Measurements from ENCODE around the gene MCTP2.

Gene MCTP2, protein sequence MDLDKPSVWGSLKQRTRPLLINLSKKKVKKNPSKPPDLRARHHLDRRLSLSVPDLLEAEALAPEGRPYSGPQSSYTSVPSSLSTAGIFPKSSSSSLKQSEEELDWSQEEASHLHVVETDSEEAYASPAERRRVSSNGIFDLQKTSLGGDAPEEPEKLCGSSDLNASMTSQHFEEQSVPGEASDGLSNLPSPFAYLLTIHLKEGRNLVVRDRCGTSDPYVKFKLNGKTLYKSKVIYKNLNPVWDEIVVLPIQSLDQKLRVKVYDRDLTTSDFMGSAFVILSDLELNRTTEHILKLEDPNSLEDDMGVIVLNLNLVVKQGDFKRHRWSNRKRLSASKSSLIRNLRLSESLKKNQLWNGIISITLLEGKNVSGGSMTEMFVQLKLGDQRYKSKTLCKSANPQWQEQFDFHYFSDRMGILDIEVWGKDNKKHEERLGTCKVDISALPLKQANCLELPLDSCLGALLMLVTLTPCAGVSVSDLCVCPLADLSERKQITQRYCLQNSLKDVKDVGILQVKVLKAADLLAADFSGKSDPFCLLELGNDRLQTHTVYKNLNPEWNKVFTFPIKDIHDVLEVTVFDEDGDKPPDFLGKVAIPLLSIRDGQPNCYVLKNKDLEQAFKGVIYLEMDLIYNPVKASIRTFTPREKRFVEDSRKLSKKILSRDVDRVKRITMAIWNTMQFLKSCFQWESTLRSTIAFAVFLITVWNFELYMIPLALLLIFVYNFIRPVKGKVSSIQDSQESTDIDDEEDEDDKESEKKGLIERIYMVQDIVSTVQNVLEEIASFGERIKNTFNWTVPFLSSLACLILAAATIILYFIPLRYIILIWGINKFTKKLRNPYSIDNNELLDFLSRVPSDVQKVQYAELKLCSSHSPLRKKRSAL

DNA sequence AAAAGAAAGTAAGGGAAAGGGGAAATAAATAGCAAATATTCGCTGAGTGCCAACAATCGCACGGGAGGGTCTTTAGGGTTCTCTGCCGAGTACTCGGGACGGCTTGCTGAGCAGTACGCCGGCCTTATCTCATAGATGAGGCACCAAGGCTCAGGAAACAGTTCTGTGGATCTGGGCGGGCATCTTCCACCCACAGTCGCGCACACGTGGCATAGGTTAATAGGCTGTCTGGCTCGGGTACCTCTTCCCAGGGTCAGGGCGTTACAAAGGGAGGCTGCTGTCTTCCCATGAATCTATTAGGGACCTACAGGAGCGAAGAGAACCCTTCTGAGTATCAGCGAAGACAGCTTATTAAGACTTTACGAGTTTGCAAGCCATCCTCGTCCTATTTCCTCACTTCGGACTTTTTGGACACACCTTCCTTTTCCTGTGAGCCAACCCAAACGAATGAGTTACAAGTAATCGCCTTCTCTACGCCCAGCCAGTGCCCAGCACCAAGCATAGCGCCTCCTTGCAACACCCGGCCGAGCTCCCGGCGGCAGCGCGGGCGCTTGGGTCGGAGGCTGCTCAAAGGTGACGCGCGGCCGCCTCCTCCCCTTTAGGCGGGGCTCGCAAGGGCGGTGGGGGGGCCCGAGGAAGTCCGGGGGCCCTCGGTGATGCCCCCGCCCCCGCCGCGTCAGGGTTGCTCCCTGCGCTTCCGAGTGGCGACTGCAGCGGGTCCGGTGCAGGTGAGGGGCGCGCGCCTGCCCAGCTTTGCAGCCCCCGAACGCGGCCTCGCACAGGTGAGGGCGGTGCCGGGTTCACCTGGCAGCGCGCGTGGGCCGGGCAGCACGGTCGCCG lies at the start of gene MCTP2:
MCTP2 (plus strand) TSS at position 679 of the 840 bp plus-strand sequence. CDS start 66,705 bp downstream, outside the sequence.
- peak; percentile 63 for DNase-seq

DNA sequence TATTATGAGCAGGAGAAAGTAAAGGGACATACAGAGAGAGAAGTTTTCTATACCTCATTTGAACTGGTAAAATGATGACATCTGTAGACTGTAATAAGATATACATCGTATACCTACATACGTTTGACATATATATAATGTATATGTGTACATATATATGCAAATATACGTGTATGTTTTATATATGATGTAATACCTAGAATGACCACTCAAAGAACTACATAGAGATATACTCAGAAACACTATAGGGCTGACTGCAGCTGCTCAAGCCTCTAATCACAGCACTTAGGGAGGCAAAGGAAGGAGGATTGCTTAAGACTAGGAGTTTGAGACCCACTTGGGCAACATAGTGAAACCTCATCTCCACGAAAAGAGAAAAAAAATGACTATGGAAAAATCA lies 48.5 kb upstream of the MCTP2 start:
- no peak for DNase-seq

DNA sequence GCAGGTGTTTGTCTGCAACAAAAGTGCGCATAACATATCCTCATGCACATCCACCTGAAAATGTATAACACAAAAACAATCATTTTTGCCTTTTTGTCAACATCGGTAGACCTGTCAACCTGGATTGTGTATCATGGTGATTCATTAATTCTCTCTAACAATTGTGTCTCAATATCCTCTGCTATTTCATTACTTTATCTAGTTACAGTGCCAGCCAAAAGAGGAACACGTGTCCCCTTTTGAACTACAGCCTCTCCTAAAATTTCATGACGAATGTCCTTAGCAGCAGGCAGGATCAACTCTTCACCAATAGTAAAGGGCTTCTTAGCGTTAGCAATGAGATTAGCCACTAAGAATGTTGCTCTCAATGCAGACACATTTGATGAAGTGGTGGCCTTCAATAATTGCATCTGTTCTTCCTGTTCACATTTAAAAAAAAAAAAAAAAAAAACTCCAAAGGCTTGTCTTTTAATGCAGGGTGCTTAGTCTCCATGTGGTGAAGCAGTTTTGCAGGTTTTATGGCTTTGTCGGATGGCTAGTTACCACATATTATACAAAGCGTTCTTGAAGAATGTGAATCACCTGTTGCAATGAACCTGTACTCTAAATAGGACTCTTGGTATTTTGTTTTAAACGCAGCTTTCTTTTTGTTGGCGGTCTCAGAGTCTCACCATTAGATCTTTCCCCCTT lies 45.7 kb upstream of the MCTP2 start:
- no peak for DNase-seq

DNA sequence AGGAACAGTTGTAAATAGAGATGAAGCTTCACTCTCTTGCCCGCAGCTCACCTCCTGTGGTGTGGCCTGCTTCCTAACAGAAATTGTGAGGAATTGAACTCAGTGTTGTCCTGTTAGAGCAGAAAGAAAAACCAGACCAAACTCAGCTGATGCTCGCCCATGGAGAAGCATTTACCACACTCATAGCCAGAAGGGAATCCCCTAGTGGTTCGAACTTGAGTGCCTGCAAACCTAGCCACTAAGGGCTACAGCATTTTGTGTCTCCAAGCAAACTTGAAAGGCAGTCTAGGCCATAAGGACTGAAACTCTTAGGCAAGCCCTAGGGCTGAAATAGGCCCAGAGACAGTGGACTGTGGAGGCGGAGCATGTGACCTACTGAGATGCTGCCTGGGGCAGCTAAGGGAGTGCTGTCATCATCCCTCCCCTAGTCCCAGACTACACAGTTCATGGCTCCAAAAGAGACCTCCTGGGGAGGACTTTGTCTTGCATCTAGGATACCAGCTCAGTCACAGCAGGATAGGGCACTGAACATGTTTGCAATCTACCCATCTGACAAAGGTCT lies 44.5 kb upstream of the MCTP2 start:
- no peak for DNase-seq

DNA sequence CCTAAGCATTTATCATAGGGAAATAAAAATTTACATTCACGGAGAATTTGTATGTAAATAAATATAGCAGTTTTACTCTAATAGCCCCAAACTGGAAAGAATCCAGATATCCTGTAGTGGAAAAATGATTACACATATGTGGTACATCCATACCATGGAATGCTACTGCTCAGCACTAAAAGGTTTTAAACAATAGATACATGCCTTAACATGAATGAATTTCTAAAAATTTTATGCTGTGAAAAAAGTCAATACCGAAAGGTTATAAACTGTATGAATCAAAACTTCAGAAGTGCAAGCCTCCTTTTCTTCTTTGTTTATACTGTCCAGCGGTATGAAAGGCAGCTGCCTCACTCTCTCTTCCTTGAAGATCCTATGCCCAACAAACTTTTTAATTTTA lies 37.5 kb upstream of the MCTP2 start:
- DNase-seq = no peak

DNA sequence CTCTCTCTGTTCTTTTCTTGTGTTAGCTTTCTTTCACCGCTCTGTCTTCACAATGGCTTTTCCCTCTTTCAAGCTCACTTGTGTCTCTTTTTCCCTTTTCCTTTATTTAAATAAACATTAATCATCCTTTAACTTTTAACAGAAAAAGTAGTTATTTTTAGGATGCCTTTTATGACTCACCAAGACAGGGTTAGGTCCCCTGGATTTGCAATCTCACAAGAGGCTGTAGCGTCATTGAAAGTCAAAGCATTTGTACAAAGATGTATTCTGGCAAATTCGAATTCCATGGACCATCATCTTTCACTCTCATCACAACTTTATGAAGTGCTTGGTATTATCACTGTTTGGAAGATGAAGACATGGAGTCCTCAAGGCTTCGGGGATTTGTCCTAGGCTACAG lies 34.8 kb upstream of the MCTP2 start:
- DNase-seq = no peak

DNA sequence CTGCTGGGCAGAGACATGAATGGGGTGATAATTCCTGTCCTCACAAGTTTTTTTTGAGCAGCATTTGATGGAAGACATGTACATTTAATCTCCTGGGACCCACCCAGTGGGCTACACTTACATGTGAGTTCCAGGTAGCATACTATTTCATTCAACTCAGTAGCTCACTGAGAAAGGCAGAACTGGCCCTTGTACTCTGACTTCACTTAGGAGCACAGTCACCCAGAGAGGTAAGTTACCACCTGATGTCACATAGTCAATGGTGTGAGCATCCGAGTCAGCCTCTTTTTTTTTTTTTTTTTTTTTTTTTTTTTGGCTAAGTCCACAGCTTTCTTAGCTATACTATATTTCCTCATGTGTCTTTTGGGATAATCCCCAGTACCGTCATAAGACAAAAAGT lies 32.7 kb upstream of the MCTP2 start:
- no peak for DNase-seq

DNA sequence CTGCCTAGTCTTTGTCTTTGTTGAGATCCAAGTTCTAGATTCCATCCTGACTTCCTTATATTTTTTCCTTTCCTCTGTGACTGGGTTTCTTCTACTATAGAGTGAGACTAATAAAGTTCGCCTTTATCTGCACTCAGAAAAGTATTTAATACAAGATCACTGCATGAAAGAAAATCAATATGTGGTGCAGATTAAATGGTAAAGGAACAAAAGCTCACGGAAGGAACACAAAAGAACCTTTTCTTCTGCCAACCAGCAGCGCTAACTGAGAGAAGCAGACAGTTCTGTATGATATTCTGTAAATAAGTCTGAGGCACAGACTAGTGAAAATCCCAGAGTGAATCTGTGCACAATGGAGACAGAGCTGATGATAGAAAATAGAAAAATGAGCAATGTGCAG lies 31.6 kb upstream of the MCTP2 start:
- no peak for DNase-seq

DNA sequence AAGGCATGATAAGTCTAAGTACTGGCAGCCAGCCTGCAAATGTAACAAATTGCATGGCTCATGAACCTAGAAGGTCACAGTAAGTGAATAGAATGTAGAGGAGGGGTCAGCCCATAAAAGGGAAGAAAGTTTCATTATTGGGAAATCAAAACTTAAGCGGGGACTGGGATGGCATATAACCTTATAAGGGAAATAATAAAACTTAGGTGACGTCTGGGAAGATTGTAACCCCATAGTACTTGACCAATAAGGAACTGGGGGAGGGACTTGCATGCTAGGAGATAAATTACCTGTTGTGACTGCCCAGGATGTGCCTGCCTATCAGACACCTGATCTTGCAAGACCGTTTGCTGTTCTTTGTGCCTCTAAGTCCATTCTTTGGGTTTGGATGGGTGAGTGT lies 28.1 kb upstream of the MCTP2 start:
- DNase-seq = no peak

DNA sequence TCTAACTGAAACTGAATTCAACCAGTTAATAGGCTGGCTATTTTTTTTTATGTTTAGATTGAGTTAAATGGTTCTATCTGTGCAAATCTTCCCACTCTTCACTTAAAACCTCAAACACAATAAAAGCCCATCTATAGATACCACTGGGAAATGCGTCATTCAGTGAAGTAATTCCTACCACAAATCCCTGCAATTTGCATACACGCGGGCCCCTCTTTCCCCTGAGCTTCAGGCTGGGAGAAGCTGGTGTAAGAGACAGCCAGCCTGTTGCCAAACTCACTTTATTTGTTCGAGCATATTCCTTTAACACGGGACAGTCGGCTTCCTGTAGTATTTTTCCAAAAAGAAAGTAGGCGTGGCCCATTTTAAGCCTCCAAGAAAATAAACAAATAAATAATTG lies 26.0 kb upstream of the MCTP2 start:
- no peak for DNase-seq

DNA sequence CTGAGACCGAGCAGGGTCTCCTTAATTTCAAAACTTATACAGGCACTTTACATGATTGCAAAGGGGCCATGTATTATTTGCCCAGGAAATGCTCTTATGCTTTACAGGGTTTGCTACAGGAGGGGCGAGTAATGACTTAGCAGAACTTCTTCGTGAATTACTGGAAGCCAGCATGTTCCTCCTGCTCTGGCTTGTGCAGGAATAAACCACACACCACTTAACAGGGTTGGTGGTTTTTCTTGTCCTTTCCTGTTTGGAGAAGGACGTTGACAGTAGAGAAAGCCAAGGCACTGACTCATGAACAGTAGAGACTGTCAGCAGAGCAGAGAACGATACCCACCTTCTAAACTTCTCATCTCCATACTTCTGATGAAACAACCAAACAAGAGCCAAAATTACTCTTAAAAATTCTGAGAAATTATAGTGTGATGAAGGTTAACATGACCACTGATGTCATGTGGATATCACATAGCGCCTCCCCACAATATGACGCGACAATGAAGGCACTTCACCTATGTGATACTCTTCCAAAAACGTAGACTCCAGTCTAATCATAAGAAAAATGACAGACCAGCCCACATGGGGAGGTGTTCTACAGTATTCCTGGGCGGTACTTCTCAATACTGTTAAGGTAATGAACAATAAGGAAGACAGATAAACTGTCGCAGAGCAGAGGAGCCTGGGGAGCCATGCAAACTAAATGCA lies 24.7 kb upstream of the MCTP2 start:
- no peak for DNase-seq

DNA sequence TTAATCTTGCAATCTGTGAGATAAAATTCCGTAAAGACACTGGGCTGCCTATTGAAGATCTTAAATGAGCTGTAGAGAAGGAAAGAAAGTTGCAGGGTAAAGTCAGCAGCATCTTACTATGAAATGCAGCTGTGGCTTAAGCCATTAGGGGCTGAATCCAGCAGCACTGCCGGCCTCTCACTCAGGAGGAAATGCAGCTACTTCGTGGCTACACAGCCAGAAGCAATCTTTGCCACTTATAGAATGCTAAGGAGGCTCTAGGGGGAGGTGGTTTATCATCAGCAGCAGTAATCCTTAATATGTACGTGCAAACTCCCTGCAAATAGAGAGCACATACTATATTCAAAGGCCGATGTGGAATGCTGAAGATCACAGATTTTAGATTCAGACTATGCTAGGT lies 19.1 kb upstream of the MCTP2 start:
- no peak for DNase-seq

DNA sequence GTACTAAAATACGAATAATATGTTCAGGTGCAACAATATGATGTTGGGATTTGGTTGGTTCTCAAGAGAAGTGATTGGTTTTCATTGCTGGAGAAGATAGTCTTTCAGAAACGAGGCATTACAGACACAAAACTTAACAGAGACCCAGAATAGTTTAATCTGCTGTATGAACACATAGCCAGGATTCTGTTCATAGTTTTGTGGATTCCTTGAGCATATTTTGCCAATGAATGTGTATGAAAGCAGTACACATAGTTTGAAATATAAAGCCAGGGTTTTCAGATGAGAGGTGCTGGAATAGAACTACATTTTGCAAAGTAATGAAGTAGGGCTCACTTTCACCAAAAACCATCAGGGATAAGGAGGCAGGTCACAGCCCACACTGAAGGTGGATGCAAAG lies 5.7 kb upstream of the MCTP2 start:
- no peak for DNase-seq

DNA sequence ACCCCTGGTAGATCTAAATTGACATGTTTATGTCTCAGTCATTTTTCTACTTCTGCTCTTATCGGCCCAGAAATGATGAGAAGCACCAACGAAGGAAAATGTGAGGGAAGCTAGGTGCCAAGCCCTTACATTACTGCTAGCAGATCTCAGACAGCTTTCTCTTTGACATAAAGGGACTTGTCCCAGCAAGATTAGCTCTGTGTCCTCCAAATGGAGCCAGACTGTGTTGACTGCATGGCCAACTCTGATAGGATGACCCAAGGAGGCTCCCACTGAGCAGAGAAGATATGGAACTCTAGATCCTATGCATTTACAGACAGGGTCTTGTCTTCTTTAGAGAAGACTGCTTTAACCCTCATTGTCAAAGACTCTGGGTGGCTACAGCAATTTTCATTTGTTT lies 2.8 kb upstream of the MCTP2 start:
- no peak for DNase-seq

DNA sequence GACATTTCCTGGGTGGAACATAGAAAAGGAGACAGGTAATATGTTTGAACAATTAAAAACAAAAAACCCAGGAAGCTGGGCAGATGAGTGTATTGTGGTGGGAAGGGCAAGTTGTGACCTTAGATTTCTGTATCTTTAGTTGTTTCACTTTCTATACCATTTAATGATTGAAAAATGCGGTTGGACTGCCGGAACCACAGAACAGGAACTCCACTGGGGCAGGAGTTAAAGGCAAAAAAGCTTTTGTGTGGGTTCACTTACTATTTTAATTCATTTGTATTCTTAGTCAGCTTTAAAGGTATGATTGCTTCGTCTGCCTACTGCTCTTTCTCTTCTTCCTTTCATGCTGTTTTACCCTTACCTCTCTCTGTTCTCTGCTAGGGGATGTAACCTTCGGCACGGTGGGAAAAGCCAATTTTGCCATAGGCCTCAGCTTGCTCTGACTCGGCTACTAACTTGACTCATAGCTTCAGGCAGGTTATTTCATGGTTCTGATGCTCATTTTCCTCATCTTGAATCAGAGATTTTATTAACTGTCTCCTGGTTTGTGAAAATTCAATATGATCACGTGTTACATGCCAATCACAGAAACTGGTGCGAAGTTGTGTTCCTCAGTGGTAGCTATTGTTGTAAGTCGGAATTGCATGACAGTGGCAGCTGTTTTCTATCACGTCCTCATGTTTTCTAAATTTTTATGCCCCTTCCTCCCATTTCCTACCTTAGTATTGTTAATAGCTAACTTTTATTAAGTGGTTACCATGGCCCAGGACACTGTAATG lies 1.6 kb upstream of the MCTP2 start:
- no peak for DNase-seq

DNA sequence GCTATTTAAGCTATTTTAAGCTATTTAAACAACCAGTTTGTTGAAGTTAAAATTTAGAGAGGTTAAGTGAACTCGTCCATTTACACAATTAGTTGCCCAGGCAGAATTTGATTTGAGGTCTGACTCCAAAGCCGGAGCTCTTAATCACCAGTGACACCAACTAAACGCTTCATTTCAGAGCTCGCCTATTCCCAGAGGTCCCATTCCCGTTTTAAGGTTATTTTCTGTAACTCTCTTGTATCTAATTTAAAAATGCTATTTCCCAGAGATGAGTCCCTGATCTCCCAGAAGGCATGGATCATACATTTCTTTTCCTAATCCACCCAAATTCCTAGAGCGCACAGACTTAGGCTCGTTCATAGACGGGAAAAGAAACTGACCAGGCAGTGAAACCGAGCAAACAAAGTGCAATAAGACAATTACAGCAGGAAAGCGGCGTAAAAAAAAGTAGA lies 904 bp upstream of the MCTP2 start:
- DNase-seq = no peak

DNA sequence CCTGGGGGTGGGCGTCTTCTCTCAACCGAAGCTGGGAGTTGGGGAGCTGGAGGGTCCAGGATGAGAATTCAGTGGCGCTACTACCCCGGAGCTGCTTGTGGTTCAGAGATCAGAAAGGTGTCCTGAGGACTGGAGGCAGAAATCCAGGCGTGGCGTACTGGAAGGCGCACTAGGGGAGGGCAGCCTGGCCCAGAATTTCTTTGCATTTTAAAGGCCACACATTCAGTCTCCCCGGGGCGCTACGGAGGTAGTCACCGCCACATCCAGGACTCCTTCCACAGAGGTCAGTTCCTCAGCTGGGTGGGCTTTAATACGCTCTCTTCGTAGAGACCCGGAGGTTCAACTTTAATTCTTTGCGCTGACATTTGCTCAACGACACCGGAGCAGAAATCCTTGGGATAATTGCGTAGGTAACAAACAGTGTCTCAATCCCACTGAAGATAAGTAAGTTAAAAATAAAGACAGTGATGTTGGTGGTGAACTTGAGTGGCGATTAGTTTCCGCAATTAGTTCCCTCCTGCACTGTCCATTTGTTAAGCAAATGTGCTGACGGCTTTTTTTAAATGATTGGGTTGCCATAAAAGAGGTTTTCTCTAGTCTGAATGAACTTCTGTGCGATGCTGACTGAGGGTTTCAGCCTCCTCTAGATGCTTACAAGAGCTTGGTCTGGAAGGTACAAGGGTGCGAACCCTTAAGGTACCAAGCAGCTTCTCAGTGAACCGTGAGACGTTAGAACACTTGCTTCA lies 535 bp downstream of the MCTP2 start:
- DNase-seq = no peak

DNA sequence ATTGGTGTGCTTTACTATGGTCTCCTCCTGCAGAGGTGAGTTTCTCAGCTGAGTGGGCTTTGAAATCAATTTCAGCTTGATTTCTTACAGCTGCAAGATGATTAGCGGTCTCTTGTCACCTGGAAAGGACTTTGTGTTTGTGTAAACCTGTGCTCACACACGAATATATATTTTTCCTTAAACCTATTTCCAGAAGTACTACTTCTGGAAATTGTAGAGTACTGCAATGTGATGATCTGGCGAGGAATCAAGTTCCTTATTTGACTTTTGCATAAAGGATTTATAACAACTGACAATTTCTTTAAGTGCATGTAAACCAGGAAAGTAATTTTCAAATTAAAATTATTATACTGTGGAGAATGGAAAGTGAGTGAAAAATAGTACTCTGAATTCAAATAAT lies 2.1 kb downstream of the MCTP2 start:
- DNase-seq = no peak

DNA sequence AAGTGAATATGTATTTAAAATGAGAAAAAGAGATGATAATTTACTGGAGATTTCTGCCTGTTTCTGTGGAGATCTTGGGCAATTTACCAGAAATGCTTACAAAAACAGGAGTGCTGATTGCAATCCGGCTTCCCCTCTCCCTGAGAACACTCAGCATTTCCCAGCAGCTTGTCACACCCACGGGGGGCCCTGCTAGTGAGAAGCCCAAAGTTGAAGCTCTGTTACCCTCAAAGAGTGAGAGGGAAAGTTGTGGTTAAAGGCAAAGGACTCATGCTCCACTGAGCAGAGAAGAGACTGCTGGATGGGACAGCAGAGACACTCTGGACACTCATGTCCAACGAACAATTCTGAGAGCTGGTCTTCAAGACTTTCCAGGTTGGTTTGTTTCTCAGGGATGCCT lies 2.9 kb downstream of the MCTP2 start:
- DNase-seq = no peak

DNA sequence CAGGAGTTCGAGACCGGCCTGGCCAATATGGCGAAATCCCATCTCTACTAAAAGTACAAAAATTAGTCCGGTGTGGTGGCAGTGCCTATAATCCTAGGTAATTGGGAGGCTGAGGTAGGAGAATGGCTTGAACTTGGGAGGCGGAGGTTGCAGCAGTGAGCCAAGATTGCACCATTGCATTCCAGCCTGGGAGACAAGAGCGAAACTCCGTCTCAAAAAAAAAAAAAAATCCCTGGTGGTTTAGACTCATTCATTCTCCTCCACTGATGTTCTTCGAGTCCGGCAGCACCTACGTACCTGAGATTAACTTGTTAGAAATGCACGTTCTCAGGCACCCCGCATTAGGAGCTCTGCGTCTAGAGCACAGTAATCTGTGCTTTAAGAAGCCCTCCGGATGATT lies 3.7 kb downstream of the MCTP2 start:
- DNase-seq = no peak

Measured in NCI-H524 treated with DMSO at 0.1 percent for 48 hours (cell line).